Measurements from ENCODE around the gene PARP3. TPM values are rescaled to one million over a fixed set of nuclear protein-coding genes. Genes with fewer than 3 reads are reported as not detected.
"Not testable (repeated sequence)": the region's sequence is repeated elsewhere in the genome, so short reads cannot be mapped to it uniquely, and the experiment has no call there.

PARP3 gene
- total RNA-seq, 4 donors from 2014 or later = 8.1 to 21.8 (median 14.0) TPM

- peak in 1 of 2 donors; percentile 54 for DNase-seq (ENCODE audit: low spot score in 2 of 2)
- Histone ChIP-seq H3K36me3 (peaks cover 2% of the 10 kb centered on the region), H3K27me3 (no peaks in the 10 kb centered on the region), H3K9me3 (no peaks in the 10 kb centered on the region), H3K27ac (no peak overlapping the region), H3K4me1 (no peaks in the 10 kb centered on the region), H3K4me3 (no peak overlapping the region)
- no peak for TF ChIP-seq CTCF (IDR thresholded peaks at IDR 0.05)
- WGBS = 88% methylated on average over 5 of the region's 5 CpGs
Observed at GRCh38 chr3:51927061-51927977, 14.8 kb upstream of the PARP3 start.

DNA sequence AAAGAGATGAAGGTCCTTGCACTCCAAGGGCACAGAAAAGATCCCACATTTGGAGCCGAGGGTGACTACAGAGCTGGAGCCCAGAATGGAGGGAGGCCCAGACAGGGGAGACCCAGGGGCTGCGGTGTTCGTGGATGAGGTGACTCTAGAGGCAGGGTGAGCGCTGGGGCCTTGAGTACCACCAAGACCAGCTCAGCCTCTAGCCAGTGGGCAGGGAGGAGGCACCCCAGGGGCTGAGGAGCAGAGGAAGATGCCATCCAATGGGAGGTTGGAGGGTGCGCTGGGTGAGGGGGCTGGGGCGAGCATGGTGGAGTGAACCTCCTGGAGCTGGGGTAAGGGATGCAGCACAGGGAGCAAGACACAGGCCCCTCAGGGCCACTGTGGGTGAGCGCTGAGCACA lies 13.7 kb upstream of the PARP3 start:
- 96% methylated on average over 7 of the region's 7 CpGs for WGBS

DNA sequence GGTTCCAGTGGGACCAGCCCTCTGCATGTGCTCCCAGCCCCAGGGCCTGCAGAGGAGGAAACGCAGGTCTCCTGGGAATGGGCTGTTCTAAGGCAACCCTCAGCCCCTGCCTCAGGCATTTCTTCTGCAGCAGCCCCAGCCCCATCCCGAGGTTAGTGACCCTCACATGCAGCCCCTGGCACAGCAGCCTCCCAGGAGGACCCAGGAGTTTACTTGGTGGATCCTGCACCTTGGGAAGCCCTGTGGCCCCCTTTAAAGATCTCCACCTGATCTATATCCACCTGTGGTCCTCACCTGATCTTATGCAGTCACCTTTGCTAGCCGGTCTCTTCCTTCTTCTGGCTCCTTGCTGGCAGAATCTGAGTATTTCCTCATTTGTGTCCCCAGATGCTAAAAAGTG lies 13.2 kb upstream of the PARP3 start:
- H3K27ac ChIP-seq, H3K9me3 ChIP-seq, H3K4me3 ChIP-seq, H3K27me3 ChIP-seq, H3K4me1 ChIP-seq: not testable (repeated sequence)
- WGBS = 72% methylated on average over 3 of the region's 3 CpGs
- H3K36me3 ChIP-seq = peaks cover 18% of the 10 kb centered on the region
- DNase-seq (ENCODE audit: low spot score in 2 of 2) = peak in 1 of 2 donors; percentile 44

More for the DNA sequence above, 13.7 kb upstream of the PARP3 start:
- peaks cover 13% of the 10 kb centered on the region for H3K36me3 ChIP-seq
- no peaks in the 10 kb centered on the region for H3K27me3 ChIP-seq
- DNase-seq (ENCODE audit: low spot score in 2 of 2) = peak in 1 of 2 donors; percentile 66
- no peaks in the 10 kb centered on the region for H3K9me3 ChIP-seq
- no peak overlapping the region for H3K4me3 ChIP-seq
- no peak for TF ChIP-seq EP300 (IDR thresholded peaks at IDR 0.05)
- TF ChIP-seq CTCF (IDR thresholded peaks at IDR 0.05) = no peak
- TF ChIP-seq POLR2A (IDR thresholded peaks at IDR 0.05) = no peak
- no peak for TF ChIP-seq POLR2AphosphoS5 (IDR thresholded peaks at IDR 0.05)
- H3K27ac ChIP-seq = no peak overlapping the region
- no peaks in the 10 kb centered on the region for H3K4me1 ChIP-seq

- H3K4me1 ChIP-seq = no peaks in the 10 kb centered on the region
- no peak overlapping the region for H3K27ac ChIP-seq
- WGBS = 65% methylated on average over 5 of the region's 5 CpGs
- DNase-seq (ENCODE audit: low spot score in 2 of 2) = peak in 1 of 2 donors; percentile 47
- no peak overlapping the region for H3K4me3 ChIP-seq
- H3K27me3 ChIP-seq = no peaks in the 10 kb centered on the region
- H3K9me3 ChIP-seq = no peaks in the 10 kb centered on the region
- TF ChIP-seq POLR2A (IDR thresholded peaks at IDR 0.05) (no peak), CTCF (IDR thresholded peaks at IDR 0.05) (no peak), POLR2AphosphoS5 (IDR thresholded peaks at IDR 0.05) (no peak), EP300 (IDR thresholded peaks at IDR 0.05) (no peak)
- H3K36me3 ChIP-seq = peaks cover 24% of the 10 kb centered on the region
Observed at GRCh38 chr3:51929420-51930003, 12.7 kb upstream of the PARP3 start.

DNA sequence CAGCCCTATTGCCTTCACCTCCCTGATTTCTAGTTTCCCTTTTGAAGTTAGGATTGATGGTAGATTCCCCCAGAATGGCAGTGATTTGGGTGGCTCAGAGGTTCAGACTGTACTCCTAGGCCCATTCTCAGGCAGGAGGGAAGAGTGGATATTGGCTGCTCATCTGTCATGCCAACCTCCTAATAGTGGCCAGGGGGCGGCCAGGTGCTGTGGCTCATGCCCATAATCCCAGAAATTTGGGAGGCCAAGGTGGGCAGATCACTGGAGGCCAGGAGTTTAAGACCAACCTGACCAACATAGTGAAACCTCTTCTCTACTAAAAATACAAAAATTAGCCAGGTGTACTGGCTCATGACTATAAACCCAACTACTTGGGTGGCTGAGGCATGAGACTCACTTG lies 11.7 kb upstream of the PARP3 start:
- Histone ChIP-seq H3K9me3 (no peaks in the 10 kb centered on the region), H3K36me3 (peaks cover 33% of the 10 kb centered on the region), H3K4me1 (no peaks in the 10 kb centered on the region), H3K27ac (no peak overlapping the region), H3K27me3 (no peaks in the 10 kb centered on the region), H3K4me3 (no peak overlapping the region)
- TF ChIP-seq EP300 (IDR thresholded peaks at IDR 0.05) = no peak
- no peak for TF ChIP-seq POLR2AphosphoS5 (IDR thresholded peaks at IDR 0.05)
- TF ChIP-seq POLR2A (IDR thresholded peaks at IDR 0.05) = no peak
- no peak for TF ChIP-seq CTCF (IDR thresholded peaks at IDR 0.05)
- WGBS = 100% methylated on average over 1 of the region's 1 CpG
- peak in 1 of 2 donors; percentile 29 for DNase-seq (ENCODE audit: low spot score in 2 of 2)

Measured in suprapubic skin (tissue), 4 donors.